Mesenchymal stem cell (in vitro differentiated cells and primary cell): ENCODE measurements around the gene FBXL19.

Experiments used
- DNase-seq: peaks from one replicate; pipeline ENCODE4 v3.0.0-alpha.2; 2013
- H2AFZ ChIP-seq: one replicate; pipeline ENCODE4 v1.6.1; 2013; ENCODE audit warnings: low read depth, mild to moderate bottlenecking, control low read depth, inconsistent platforms, low read length, moderate library complexity
- H2AK5ac ChIP-seq: 2 replicates; pipeline ENCODE4 v1.6.1; 2013; ENCODE audit warnings: low read length, moderate library complexity, mild to moderate bottlenecking, inconsistent platforms; ENCODE audit not compliant: severe bottlenecking
- H2BK120ac ChIP-seq: one replicate; pipeline ENCODE4 v1.6.1; 2013; ENCODE audit warnings: low read depth, mild to moderate bottlenecking, inconsistent platforms, low read length, moderate library complexity
- H2BK12ac ChIP-seq, 2 experiments: one replicate each; pipeline ENCODE4 v1.6.1; 2013; ENCODE audit warnings: inconsistent platforms in 2 of 2, low read length in 2 of 2, mild to moderate bottlenecking in 2 of 2, moderate library complexity in 2 of 2, control low read depth in 1 of 2
- H2BK15ac ChIP-seq: one replicate; pipeline ENCODE4 v1.6.1; 2013; ENCODE audit warnings: mild to moderate bottlenecking, low read depth, inconsistent platforms; ENCODE audit not compliant: poor library complexity, severe bottlenecking
- H2BK5ac ChIP-seq: 2 replicates; pipeline ENCODE4 v1.6.1; 2013; ENCODE audit warnings: low read depth, mild to moderate bottlenecking, low read length, control low read depth, inconsistent platforms; ENCODE audit not compliant: poor library complexity, severe bottlenecking
- H3K14ac ChIP-seq, 2 experiments: one replicate each; pipeline ENCODE4 v1.6.1; 2013; ENCODE audit warnings: inconsistent platforms in 2 of 2, low read length in 2 of 2, control low read depth in 1 of 2, mild to moderate bottlenecking in 1 of 2, moderate library complexity in 1 of 2
- H3K18ac ChIP-seq, 2 experiments: one replicate each; pipeline ENCODE4 v1.6.1; 2013; ENCODE audit warnings: inconsistent platforms in 2 of 2, low read length in 2 of 2, control low read depth in 1 of 2, low read depth in 1 of 2, mild to moderate bottlenecking in 1 of 2
- H3K23ac ChIP-seq, 2 experiments: one replicate each; pipeline ENCODE4 v1.6.1; 2013; ENCODE audit warnings: inconsistent platforms in 2 of 2, low read length in 2 of 2, mild to moderate bottlenecking in 2 of 2, moderate library complexity in 2 of 2, control low read depth in 1 of 2
- H3K27ac ChIP-seq: 2 replicates; pipeline ENCODE4 v1.5.1; 2013; ENCODE audit warnings: mild to moderate bottlenecking, moderate library complexity, low read length, control low read depth, inconsistent platforms; ENCODE audit not compliant: poor library complexity, severe bottlenecking
- H3K27me3 ChIP-seq, 2 experiments: 2 replicates each; pipeline versions ENCODE4 v1.6.1 to v1.7.0; 2013; ENCODE audit warnings: low read length in 2 of 2, mild to moderate bottlenecking in 2 of 2, moderate library complexity in 2 of 2, control low read depth in 1 of 2, inconsistent platforms in 1 of 2; ENCODE audit not compliant: control insufficient read depth in 1 of 2, insufficient read depth in 1 of 2
- H3K36me3 ChIP-seq, 2 experiments: 2 replicates each; pipeline versions ENCODE4 v1.6.1 to v1.7.0; 2013; ENCODE audit warnings: low read length in 2 of 2, control low read depth in 1 of 2, inconsistent platforms in 1 of 2, low read depth in 1 of 2, mild to moderate bottlenecking in 1 of 2; ENCODE audit not compliant: insufficient read depth in 2 of 2, control insufficient read depth in 1 of 2
- H3K4ac ChIP-seq, 2 experiments: one replicate each; pipeline ENCODE4 v1.6.1; 2013; ENCODE audit warnings: inconsistent platforms in 2 of 2, low read length in 2 of 2, mild to moderate bottlenecking in 2 of 2, moderate library complexity in 2 of 2, control low read depth in 1 of 2, low read depth in 1 of 2
- H3K4me1 ChIP-seq: 2 replicates; pipeline ENCODE4 v1.6.1; 2013; ENCODE audit warnings: low read depth, low read length, control low read depth; ENCODE audit not compliant: control insufficient read depth, insufficient read depth
- H3K4me2 ChIP-seq: 2 replicates; pipeline ENCODE4 v1.6.1; 2013; ENCODE audit warnings: low read length, mild to moderate bottlenecking, inconsistent platforms; ENCODE audit not compliant: poor library complexity, severe bottlenecking
- H3K4me3 ChIP-seq, 2 experiments: 2 replicates each; pipeline versions ENCODE4 v1.5.1 to v1.7.0; 2013; ENCODE audit warnings: low read length in 2 of 2, mild to moderate bottlenecking in 2 of 2, control low read depth in 1 of 2, low read depth in 1 of 2; ENCODE audit not compliant: insufficient read depth in 1 of 2
- H3K79me1 ChIP-seq: replicated peaks from 2 replicates; pipeline ENCODE4 v1.6.1; 2013; ENCODE audit warnings: mild to moderate bottlenecking, control low read depth, low read length, inconsistent platforms; ENCODE audit not compliant: poor library complexity, severe bottlenecking
- H3K9ac ChIP-seq: 2 replicates; pipeline ENCODE4 v1.7.0; 2013; ENCODE audit warnings: mild to moderate bottlenecking, low read length, moderate library complexity
- H3K9me3 ChIP-seq: 2 replicates; pipeline ENCODE4 v1.7.0; 2013; ENCODE audit warnings: mild to moderate bottlenecking, low read length; ENCODE audit not compliant: control insufficient read depth
- H4K8ac ChIP-seq: one replicate; pipeline ENCODE4 v1.6.1; 2013; ENCODE audit warnings: inconsistent platforms, mild to moderate bottlenecking, low read length, moderate library complexity
- H4K91ac ChIP-seq: one replicate; pipeline ENCODE4 v1.6.1; 2013; ENCODE audit warnings: mild to moderate bottlenecking, low read length, inconsistent platforms
- WGBS: methylation state at CpG from one replicate; pipeline ENCODE4 v1.1.7; 2013; ENCODE audit warnings: mixed read lengths; 5-methylcytosine and 5-hydroxymethylcytosine counted together

The FBXL19 gene

DNA sequence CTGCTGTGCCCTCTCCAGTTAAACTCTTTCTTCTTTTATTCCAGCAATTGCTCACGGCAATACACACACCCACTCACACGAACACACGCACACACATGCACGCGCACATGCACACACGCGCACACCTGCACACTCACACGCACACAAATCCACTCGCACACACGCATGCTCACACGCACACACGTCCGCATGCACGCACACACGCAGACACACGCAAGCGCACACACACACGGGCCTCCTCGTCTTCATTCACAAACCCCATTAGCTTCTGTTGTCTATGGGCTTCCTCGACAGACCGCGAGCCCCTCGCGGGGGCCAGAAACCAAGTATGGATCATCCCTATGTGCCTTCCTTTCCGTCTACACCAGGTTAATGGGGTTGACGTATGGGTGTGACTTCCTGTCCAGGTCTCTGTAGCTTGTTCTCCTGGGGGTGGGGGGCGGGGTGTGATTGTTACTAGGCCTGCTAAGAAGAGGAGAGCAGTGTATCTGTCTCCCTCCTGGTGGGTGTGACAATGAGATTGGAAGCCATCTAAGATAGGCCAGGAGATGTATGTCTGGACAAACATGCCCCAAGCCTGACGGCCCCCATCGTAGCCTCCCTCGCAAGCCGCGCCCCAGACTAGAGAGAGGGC lies 27.6 kb upstream of the FBXL19 start:
- H3K4ac ChIP-seq, result peak overlapping the region; percentile 89 to 91
- peak overlapping the region; percentile 41 for H4K91ac ChIP-seq
- peak overlapping the region; percentile 67 for H3K4me2 ChIP-seq
- H2AK5ac ChIP-seq, result peak overlapping the region; percentile 46
- H3K14ac ChIP-seq, result peak overlapping the region in 1 of 2 experiments; percentile 72
- H2AFZ ChIP-seq, result peak overlapping the region; percentile 46
- H4K8ac ChIP-seq, result peak overlapping the region; percentile 96
- peaks cover 16% of the 10 kb centered on the region for H3K79me1 ChIP-seq
- H2BK15ac ChIP-seq, result peak overlapping the region; percentile 55
- no peaks in the 10 kb centered on the region for H3K9me3 ChIP-seq
- H3K4me1 ChIP-seq, result peaks cover 29% of the 10 kb centered on the region
- peaks cover 15 to 19% of the 10 kb centered on the region in 2 experiments for H3K36me3 ChIP-seq
- H3K4me3 ChIP-seq, result peak overlapping the region in 1 of 2 experiments; percentile 84
- H3K9ac ChIP-seq, result peak overlapping the region; percentile 96
- 63% methylated on average over 32 of the region's 32 CpGs for WGBS
- peak overlapping the region; percentile 96 for H2BK5ac ChIP-seq
- H2BK120ac ChIP-seq, result peak overlapping the region; percentile 74
- DNase-seq, result no peak
- H2BK12ac ChIP-seq, result peak overlapping the region; percentile 7 to 88
- H3K23ac ChIP-seq, result peak overlapping the region in 1 of 2 experiments; percentile 5
- no peaks in the 10 kb centered on the region for H3K27me3 ChIP-seq
- H3K18ac ChIP-seq, result peak overlapping the region; percentile 4 to 94
- peak overlapping the region; percentile 97 for H3K27ac ChIP-seq

DNA sequence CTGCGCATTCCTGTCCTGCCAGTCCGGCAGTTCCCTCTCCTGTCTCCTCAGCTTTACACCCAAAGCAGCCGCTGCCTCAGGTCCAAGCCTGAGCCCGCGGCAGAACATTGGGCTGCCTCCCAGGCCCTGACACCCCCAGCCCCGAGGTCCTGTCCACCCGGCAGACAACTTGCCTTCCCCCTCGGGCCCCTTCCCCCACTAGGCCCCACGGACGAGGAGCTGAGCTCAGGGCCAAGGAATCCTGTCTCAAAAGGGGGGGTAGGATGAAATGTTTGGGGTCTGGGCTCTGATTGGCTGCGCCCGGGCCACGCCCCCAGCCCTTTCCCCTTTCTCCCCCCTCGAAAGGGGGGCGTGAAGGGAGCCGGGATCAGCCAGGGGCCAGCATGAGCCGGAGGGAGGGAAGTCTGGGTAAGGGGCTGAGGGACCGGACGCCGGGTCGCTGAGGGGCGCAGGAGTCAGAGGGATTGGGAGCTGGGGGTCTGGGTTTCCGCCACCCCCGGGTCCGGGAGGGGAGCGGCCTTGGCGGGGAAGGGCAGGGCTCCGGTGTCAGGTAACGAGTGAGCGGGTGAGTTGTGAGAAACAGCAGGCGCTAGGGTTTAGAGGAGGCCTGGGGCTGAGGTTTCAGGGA lies 27.0 kb upstream of the FBXL19 start, which contains the start of gene CTF1:
CTF1 (plus strand) TSS at position 354 of the 628 bp plus-strand sequence; CDS start at position 384, 30 bp downstream.
- Histone ChIP-seq H2BK12ac (peak within 1 kb of the TSS; percentile 7 to 88), H3K4me2 (peak within 1 kb of the TSS; percentile 67), H3K18ac (peak within 1 kb of the TSS; percentile 65 to 94), H3K36me3 (peaks cover 12 to 16% of the 10 kb centered on the region in 2 experiments), H4K8ac (peak within 1 kb of the TSS; percentile 96), H3K9me3 (no peaks in the 10 kb centered on the region), H2BK120ac (peak within 1 kb of the TSS; percentile 80), H2BK5ac (peak within 1 kb of the TSS; percentile 99), H3K4me3 (peak within 1 kb of the TSS; percentile 58 to 84), H3K14ac (peak within 1 kb of the TSS in 1 of 2 experiments; percentile 93), H2BK15ac (peak within 1 kb of the TSS; percentile 60), H4K91ac (peak within 1 kb of the TSS; percentile 60), H3K79me1 (peaks cover 19% of the 10 kb centered on the region), H3K23ac (peak within 1 kb of the TSS in 1 of 2 experiments; percentile 15), H3K27me3 (no peaks in the 10 kb centered on the region), H2AK5ac (peak within 1 kb of the TSS; percentile 58), H3K9ac (peak within 1 kb of the TSS; percentile 96), H2AFZ (peak within 1 kb of the TSS; percentile 46), H3K4me1 (peaks cover 29% of the 10 kb centered on the region), H3K27ac (peak within 1 kb of the TSS; percentile 97), H3K4ac (peak within 1 kb of the TSS; percentile 91 to 94)
- DNase-seq, result peak; percentile 90
- under 1% methylated on average over 20 of the region's 31 CpGs for WGBS

DNA sequence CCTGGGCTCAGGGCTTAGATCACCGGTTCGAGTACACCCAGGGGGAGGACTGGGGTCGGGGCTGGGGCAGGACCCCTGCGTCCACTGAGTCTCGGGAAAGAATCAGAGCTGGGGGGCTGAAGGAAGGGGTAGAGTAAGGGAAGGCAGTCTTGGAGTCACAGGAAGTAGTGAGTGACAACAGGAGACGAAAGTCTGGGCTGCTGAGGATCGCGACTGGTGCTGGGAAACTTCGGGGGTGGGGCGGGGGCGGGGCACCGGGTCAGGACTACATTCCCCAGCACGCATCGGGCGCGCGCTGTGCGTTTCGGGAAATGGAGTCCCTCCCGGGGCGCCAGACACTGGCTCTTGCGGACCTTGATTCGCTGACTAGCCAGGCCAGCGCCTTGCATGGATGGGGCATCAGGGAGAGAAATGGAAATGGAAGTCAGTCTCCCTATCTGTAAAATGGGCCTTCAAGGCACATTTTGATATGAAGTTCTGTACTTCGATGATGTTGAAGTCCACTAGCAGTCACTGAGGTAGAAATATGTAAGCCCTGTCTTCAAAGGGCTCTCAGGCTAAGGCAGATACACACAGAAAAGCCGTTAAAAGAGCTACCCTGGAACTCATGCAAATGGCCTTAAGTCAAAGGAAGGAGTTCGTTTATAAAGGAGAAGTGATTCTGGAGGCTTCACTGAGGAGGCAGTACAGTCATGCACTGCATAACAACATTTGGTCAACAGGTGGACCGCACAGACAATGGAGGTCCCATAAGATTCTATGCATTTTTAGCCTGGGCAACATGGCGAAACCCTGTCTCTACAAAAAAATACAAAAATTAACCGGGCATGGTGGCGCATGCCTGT lies 26.3 kb upstream of the FBXL19 start:
- Histone ChIP-seq H3K23ac (peak overlapping the region in 1 of 2 experiments; percentile 15), H3K4me2 (peak overlapping the region; percentile 67), H3K27ac (peak overlapping the region; percentile 97), H3K14ac (peak overlapping the region in 1 of 2 experiments; percentile 93), H3K9me3 (no peaks in the 10 kb centered on the region), H2BK12ac (peak overlapping the region in 1 of 2 experiments; percentile 81), H2BK120ac (peak overlapping the region; percentile 80), H3K4ac (peak overlapping the region; percentile 62 to 94), H2BK15ac (peak overlapping the region; percentile 60), H3K4me3 (peak overlapping the region; percentile 58 to 84), H4K91ac (peak overlapping the region; percentile 60), H3K18ac (peak overlapping the region; percentile 65 to 94), H2BK5ac (peak overlapping the region; percentile 99), H3K9ac (peak overlapping the region; percentile 96), H2AK5ac (peak overlapping the region; percentile 58), H2AFZ (peak overlapping the region; percentile 43), H4K8ac (peak overlapping the region; percentile 85), H3K27me3 (no peaks in the 10 kb centered on the region), H3K79me1 (peaks cover 16% of the 10 kb centered on the region), H3K4me1 (peaks cover 29% of the 10 kb centered on the region), H3K36me3 (peaks cover 8 to 11% of the 10 kb centered on the region in 2 experiments)
- WGBS, result 20% methylated on average over 31 of the region's 31 CpGs
- DNase-seq, result peak; percentile 96
